Activated CD4-positive, alpha-beta T cell treated with anti-CD3 and anti-CD28 coated beads for 24 hours (primary cell): ENCODE measurements around the gene ZNF761.
"Not testable (repeated sequence)": the region's sequence is repeated elsewhere in the genome, so short reads cannot be mapped to it uniquely, and the experiment has no call there.

Experiments used
- DNase-seq, 2 donors: peaks; one replicate each; pipeline ENCODE4 v3.0.0-alpha.2; 2020; ENCODE audit warnings: low read depth in 2 of 2

Gene ZNF761

GRCh38 chr19:53431399-53432087 lies at the start of gene ZNF761:
ZNF761 (plus strand) TSS chr19:53431984; CDS start chr19:53447269, 15,285 bp downstream.
- peak; percentile 95 to 98 for DNase-seq

GRCh38 chr19:53388168-53388567 lies 43.6 kb upstream of the ZNF761 start:
- no peak for DNase-seq

GRCh38 chr19:53388904-53389303 lies 42.9 kb upstream of the ZNF761 start:
- no peak for DNase-seq

- DNase-seq, result no peak
Observed at GRCh38 chr19:53389571-53389970, 42.2 kb upstream of the ZNF761 start.

GRCh38 chr19:53389978-53390377 lies 41.8 kb upstream of the ZNF761 start:
- no peak for DNase-seq

GRCh38 chr19:53394522-53394973 lies 37.2 kb upstream of the ZNF761 start:
- no peak for DNase-seq

- peak; percentile 88 to 95 for DNase-seq
Observed at GRCh38 chr19:53394974-53395839, 36.6 kb upstream of the ZNF761 start, which contains the start of gene ZNF765. ZNF765 (plus strand) TSS chr19:53395149; CDS start chr19:53398016, 2,867 bp downstream.

GRCh38 chr19:53395840-53396524 lies 35.8 kb upstream of the ZNF761 start:
- not testable (repeated sequence) for DNase-seq

GRCh38 chr19:53396525-53396868 lies 35.3 kb upstream of the ZNF761 start:
- DNase-seq, result no peak

GRCh38 chr19:53397918-53398317 lies 33.9 kb upstream of the ZNF761 start:
- not testable (repeated sequence) for DNase-seq

- no peak for DNase-seq
Observed at GRCh38 chr19:53409505-53410204, 22.1 kb upstream of the ZNF761 start.

GRCh38 chr19:53420520-53421315 lies 11.1 kb upstream of the ZNF761 start:
- DNase-seq, result not testable (repeated sequence)

GRCh38 chr19:53422551-53422950 lies 9.2 kb upstream of the ZNF761 start:
- DNase-seq, result no peak

- DNase-seq, result not testable (repeated sequence)
Observed at GRCh38 chr19:53423074-53423473, 8.7 kb upstream of the ZNF761 start.

- DNase-seq, result not testable (repeated sequence)
Observed at GRCh38 chr19:53423680-53424079, 8.1 kb upstream of the ZNF761 start.

- DNase-seq, result peak; percentile 47 to 68
Observed at GRCh38 chr19:53424968-53425597, 6.7 kb upstream of the ZNF761 start.

GRCh38 chr19:53432088-53432661 lies 391 bp downstream of the ZNF761 start:
- DNase-seq, result peak; percentile 2 to 5

GRCh38 chr19:53443809-53444208 lies 12.0 kb downstream of the ZNF761 start:
- not testable (repeated sequence) for DNase-seq

GRCh38 chr19:53447196-53447595 lies 15.4 kb downstream of the ZNF761 start:
- DNase-seq, result not testable (repeated sequence)

- DNase-seq, result no peak
Observed at GRCh38 chr19:53455828-53456227, 24.0 kb downstream of the ZNF761 start.
